Activated naive CD4-positive, alpha-beta T cell treated with anti-CD3 and anti-CD28 coated beads for 36 hours (primary cell): Measurements from ENCODE around the gene PNMA6E. TPM values are rescaled to one million over a fixed set of nuclear protein-coding genes. Genes with fewer than 3 reads are reported as not detected.
A peak's percentile ranks its signal among the peaks of the same experiment; 100 is the strongest.

ENCODE experiments used
- CTCF ChIA-PET: fragments of 350-600 bp; sonication (Branson Sonifier 250); formaldehyde crosslinking; loops from one replicate; lab custom pipeline; 2021; ENCODE audit warnings: antibody characterized with exemption; lab: Charles Lee
- DNase-seq: peaks from one replicate; pipeline ENCODE4 v3.0.0-alpha.2; 2020
- H3K27ac Mint-ChIP-seq: one replicate; pipeline ENCODE4 v1.8.0; 2021; ENCODE audit warnings: mild to moderate bottlenecking, mixed read lengths
- H3K27me3 Mint-ChIP-seq: one replicate; pipeline ENCODE4 v1.8.0; 2021; ENCODE audit warnings: low read depth, mixed read lengths
- H3K36me3 Mint-ChIP-seq: one replicate; pipeline ENCODE4 v1.8.0; 2021; ENCODE audit warnings: low read depth, mixed read lengths
- H3K4me1 Mint-ChIP-seq: one replicate; pipeline ENCODE4 v1.8.0; 2021; ENCODE audit warnings: low read depth, mixed read lengths
- H3K4me3 Mint-ChIP-seq: one replicate; pipeline ENCODE4 v1.8.0; 2021; ENCODE audit warnings: mild to moderate bottlenecking, moderate library complexity, mixed read lengths
- H3K9me3 Mint-ChIP-seq: one replicate; pipeline ENCODE4 v1.8.0; 2021; ENCODE audit warnings: mixed read lengths
- intact Hi-C: fragments of 100-400 bp; cut with micrococcal nuclease; formaldehyde crosslinking; loops from one replicate; pipeline ENCODE4 v1.15.1; 2023
- total RNA-seq, 2 experiments: library from RNA; stranded (reverse); gene quantifications; one replicate each; pipeline ENCODE4 v1.2.3, GENCODE V29; 2021

PNMA6E gene
- total RNA-seq, 2 experiments from 2014 or later: not detected

DNA sequence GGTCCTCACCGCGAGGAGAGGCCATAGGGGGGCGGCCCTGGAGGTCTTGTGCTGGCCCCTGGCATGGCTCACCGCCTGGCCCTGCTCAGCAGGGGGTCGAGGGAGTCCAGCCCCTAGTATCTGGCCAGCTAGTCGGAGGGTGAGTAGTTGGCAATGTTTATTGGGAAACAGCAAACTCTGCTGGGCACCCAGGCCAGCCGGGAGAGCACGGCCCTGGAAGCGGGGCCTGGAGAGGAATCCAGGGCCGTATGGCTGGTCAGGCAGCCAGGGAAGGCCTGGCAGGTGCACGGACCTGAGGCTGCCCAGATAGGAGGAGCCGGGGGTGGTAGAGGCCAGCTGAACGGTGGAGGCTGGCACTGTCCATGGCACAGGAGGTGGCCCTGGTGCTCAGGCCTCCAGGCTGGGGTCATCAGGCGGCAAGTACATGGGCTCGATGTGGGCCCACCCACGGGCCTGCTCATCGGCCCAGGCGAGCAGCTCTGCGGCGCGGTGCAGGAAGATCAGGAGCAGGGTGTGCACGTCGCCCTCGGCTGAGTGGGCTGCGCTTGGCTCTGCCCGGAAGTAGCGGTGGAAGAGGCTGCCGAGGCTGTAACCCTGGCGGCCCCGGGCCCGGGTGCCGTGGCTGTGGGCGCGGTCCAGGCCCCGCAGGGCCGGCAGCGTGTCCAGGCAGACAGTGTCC lies 43.3 kb upstream of the PNMA6E start:
- Mint-ChIP-seq H3K27me3 (no peaks in the 10 kb centered on the region), H3K36me3 (no peaks in the 10 kb centered on the region), H3K27ac (no peak overlapping the region), H3K4me1 (no peaks in the 10 kb centered on the region), H3K9me3 (no peaks in the 10 kb centered on the region), H3K4me3 (no peak overlapping the region)
- DNase-seq: no peak
- intact Hi-C loops: no loop called here
- CTCF ChIA-PET: no interaction called here

DNA sequence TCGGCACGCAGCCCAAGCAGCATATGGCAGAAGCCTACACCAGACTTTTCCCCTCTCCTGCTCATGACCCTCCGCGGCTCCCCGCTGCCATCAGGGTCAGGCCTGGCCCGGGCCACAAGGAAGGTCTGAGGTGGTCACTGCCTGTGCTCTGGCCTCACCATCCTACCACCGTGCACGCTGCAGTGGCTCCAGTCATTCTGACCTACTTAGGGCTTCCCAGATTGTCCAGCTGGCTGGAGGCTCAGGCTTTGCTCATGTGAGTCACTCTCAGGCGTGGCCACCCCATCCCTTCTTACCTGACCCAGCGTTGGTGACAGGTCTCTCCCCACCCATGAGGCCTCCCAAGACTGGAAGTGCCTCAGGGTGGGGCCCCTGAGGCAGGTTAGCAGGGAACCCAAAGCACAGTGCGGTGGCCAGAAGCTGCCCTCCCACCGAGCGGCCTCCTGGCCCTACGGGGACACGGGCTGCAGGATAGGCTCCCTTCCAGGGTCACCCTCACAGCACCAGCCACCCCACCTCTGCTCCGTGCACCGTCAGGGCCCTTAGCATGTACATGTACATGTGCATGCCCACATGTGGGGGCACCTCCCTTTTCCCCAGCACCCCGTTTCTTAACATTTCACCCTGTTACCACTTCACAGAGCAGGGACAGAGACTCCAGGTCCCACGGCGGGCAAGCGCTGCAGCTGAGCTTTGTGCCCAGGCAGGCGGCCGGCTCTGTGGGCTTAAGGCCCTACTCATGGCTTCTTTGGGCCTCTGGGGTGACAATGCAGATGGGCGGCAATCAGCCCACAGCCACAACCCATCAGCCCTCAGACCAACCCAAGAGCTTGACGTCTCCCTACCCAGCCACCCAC lies 42.6 kb upstream of the PNMA6E start:
- no peaks in the 10 kb centered on the region for H3K27me3 Mint-ChIP-seq
- H3K27ac Mint-ChIP-seq: no peak overlapping the region
- no peak overlapping the region for H3K4me3 Mint-ChIP-seq
- H3K36me3 Mint-ChIP-seq: no peaks in the 10 kb centered on the region
- CTCF ChIA-PET: no interaction called here
- intact Hi-C loops: no loop called here
- DNase-seq: no peak
- H3K9me3 Mint-ChIP-seq: no peaks in the 10 kb centered on the region
- H3K4me1 Mint-ChIP-seq: no peaks in the 10 kb centered on the region

DNA sequence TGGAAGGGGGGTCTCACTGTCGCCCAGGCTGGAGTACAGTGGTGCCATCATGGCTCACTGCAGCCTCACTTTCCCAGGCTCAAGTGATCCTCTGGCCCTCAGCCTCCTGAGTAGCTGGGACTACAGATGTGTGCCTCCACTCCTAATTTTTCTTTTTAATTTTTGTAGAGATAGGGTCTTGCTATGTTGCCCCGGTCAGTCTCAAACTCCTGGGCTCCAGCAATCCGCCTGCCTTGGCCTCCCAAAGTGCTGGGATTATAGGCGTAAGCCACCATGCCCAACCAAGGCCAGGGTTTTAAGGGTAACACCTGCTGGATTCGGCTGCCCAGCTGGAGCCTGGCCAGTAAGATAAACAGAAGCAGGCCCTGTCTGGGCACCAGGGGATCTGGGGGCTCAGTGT lies 41.3 kb upstream of the PNMA6E start:
- Mint-ChIP-seq H3K9me3 (no peaks in the 10 kb centered on the region), H3K27ac (no peak overlapping the region), H3K27me3 (no peaks in the 10 kb centered on the region), H3K4me3 (no peak overlapping the region), H3K4me1 (no peaks in the 10 kb centered on the region), H3K36me3 (no peaks in the 10 kb centered on the region)
- no peak for DNase-seq
- intact Hi-C loops: no loop called here
- CTCF ChIA-PET: no interaction called here

DNA sequence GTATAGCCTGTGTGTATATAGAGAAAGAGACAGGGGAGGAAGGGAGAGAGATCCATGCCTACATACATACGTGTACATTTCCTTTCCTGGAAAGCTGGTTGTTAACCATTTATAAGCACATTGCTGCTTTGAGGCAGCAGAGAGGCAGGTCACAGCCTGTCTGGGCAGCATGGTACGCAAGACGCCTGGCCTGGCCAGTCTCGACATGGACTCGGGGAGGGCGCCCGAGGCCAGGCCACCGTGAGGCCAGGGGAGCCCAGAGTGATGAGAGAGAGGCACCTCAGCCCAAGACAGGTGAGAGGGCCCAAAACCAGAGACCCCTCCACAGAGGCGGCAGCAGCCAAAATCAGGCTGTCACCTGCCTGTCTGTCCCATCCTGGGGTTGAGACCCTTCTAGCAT lies 40.8 kb upstream of the PNMA6E start:
- H3K4me3 Mint-ChIP-seq: no peak overlapping the region
- H3K27ac Mint-ChIP-seq: no peak overlapping the region
- DNase-seq: no peak
- no peaks in the 10 kb centered on the region for H3K27me3 Mint-ChIP-seq
- H3K4me1 Mint-ChIP-seq: no peaks in the 10 kb centered on the region
- CTCF ChIA-PET: no interaction called here
- H3K36me3 Mint-ChIP-seq: no peaks in the 10 kb centered on the region
- intact Hi-C loops: no loop called here
- no peaks in the 10 kb centered on the region for H3K9me3 Mint-ChIP-seq

DNA sequence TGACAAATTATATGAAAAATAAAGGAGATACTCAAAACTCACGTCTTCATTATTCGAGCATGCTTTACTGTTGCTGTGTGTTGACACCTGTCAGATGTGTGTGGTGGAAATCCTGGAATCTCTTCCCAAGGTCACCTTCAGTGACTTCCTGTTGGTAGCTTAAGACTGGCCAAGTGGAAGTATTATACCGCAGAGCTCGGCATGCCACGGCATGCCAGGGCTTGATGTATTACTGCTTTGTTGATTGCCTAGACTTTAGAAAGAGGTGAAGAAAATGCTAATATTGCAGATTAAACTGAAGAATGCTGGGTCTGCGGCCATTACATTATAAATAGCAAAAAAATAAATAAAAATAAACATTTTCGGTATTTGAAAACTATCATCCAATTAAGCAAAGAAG lies 40.1 kb upstream of the PNMA6E start:
- CTCF ChIA-PET: no interaction called here
- H3K27me3 Mint-ChIP-seq: no peaks in the 10 kb centered on the region
- DNase-seq: no peak

DNA sequence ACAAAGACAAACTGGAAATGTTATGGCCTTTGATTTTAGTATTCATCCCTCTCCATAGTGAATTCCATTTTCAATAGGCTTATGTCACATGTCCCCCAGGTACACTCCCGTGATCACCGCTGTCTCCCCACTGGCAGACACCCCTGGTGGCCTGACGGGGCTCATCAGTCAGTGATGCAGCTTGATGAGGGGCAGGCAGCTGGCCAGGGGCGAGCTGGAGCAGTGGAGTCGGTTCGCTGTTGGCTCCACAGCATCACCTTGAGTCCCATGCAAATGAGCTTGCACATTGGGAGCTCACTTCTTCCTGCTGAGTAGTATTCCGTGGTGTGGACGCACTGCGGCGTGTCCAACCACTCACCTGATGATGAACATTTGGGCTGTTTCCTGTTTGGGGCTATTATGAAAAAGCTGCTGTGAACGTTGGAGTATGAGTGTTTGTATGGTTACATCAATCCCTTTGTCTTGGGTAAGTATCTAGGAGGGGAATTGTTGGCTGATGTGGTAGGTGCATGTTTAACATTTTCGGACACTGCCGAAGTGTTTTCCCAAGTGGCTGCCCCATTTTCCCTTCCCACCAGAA lies 39.5 kb upstream of the PNMA6E start:
- intact Hi-C loops: no loop called here
- CTCF ChIA-PET: no interaction called here

More for the DNA sequence above, 40.1 kb upstream of the PNMA6E start:
- Mint-ChIP-seq H3K4me1 (no peaks in the 10 kb centered on the region), H3K27ac (no peak overlapping the region), H3K4me3 (no peak overlapping the region), H3K9me3 (no peaks in the 10 kb centered on the region), H3K36me3 (no peaks in the 10 kb centered on the region)
- intact Hi-C loops: no loop called here

DNA sequence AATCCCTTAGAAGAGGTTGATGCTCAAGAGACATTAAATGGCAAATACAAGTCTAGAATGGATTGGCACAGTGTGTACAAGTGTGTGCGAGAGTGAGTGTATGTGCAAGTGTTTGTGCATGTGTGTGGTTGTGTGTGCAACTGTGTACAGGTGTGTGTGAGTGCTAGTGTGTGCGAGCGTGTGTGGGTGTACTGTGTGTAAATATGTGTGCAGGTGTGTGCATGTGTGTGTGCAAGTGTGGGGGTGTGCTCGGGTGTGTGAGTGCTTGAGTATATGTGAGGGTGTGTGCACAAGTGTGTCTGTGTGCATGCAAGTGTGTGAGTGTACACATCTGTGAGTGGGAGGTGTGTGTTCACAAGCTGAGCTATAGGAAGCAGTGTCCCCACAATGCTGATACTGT lies 38.8 kb upstream of the PNMA6E start:
- H3K4me1 Mint-ChIP-seq: no peaks in the 10 kb centered on the region
- CTCF ChIA-PET: no interaction called here
- intact Hi-C loops: loop anchor here (10.0 kb wide), 1 partner anchor 405 kb away; no protein-coding TSS in a partner anchor
- no peak overlapping the region for H3K4me3 Mint-ChIP-seq
- no peaks in the 10 kb centered on the region for H3K9me3 Mint-ChIP-seq
- H3K36me3 Mint-ChIP-seq: no peaks in the 10 kb centered on the region
- no peak for DNase-seq
- no peak overlapping the region for H3K27ac Mint-ChIP-seq
- no peaks in the 10 kb centered on the region for H3K27me3 Mint-ChIP-seq

More for the DNA sequence above, 39.5 kb upstream of the PNMA6E start:
- no peaks in the 10 kb centered on the region for H3K36me3 Mint-ChIP-seq
- no peaks in the 10 kb centered on the region for H3K4me1 Mint-ChIP-seq
- no peak overlapping the region for H3K4me3 Mint-ChIP-seq
- H3K27me3 Mint-ChIP-seq: no peaks in the 10 kb centered on the region
- H3K27ac Mint-ChIP-seq: no peak overlapping the region
- H3K9me3 Mint-ChIP-seq: no peaks in the 10 kb centered on the region
- no peak for DNase-seq

DNA sequence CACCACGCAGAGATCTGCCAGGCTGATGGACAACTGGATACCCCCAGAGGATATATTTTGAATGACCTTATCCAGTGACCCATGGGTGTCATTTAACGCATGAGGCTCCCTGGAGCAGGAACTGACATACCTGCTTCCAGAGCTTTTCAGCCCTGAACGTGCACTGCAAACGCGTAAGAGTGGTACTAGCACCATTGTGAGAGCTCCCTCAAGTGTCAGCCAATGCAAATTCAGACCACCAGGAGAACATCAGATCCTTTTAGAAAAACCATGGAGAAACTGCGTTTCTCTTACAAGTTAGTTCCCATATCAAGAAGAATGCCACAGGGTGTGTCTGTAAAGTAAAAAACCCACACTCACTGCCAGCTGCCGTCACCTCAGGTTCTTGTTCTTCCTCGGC lies 37.4 kb upstream of the PNMA6E start:
- no peak overlapping the region for H3K4me3 Mint-ChIP-seq
- intact Hi-C loops: loop anchor here (1.0 to 10.0 kb wide), 2 partner anchors 404 to 496 kb away; no protein-coding TSS in a partner anchor
- H3K4me1 Mint-ChIP-seq: no peaks in the 10 kb centered on the region
- H3K36me3 Mint-ChIP-seq: no peaks in the 10 kb centered on the region
- H3K27me3 Mint-ChIP-seq: no peaks in the 10 kb centered on the region
- peak; percentile 23 for DNase-seq
- CTCF ChIA-PET: interaction anchor here (0.6 kb wide), 1 partner anchor 71 kb away, joined by 3 read pairs; no protein-coding TSS in a partner anchor
- H3K27ac Mint-ChIP-seq: no peak overlapping the region
- no peaks in the 10 kb centered on the region for H3K9me3 Mint-ChIP-seq

DNA sequence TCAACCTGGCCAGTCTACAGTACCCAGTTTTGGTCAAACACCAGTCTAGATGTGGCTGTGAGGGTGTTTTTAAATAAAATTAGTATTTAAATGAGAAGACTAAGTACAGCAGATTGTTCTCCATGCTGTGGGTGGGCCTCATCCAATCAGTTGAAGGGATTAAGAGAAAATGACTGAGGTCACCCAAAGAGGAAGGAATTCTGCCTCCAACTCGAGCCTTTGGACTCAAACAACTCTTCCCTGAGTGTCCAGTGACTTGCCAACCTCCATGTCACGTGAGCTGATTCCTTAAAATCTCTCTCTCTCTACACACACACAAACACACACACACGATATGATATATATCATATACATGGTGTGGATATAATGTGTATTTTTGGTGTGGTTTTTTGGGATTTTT lies 34.7 kb upstream of the PNMA6E start:
- no peak for DNase-seq
- H3K4me1 Mint-ChIP-seq: no peaks in the 10 kb centered on the region
- H3K4me3 Mint-ChIP-seq: no peak overlapping the region
- H3K9me3 Mint-ChIP-seq: no peaks in the 10 kb centered on the region
- intact Hi-C loops: loop anchor here (10.0 kb wide), 1 partner anchor 401 kb away; no protein-coding TSS in a partner anchor
- H3K27me3 Mint-ChIP-seq: no peaks in the 10 kb centered on the region
- H3K36me3 Mint-ChIP-seq: no peaks in the 10 kb centered on the region
- CTCF ChIA-PET: no interaction called here
- no peak overlapping the region for H3K27ac Mint-ChIP-seq

DNA sequence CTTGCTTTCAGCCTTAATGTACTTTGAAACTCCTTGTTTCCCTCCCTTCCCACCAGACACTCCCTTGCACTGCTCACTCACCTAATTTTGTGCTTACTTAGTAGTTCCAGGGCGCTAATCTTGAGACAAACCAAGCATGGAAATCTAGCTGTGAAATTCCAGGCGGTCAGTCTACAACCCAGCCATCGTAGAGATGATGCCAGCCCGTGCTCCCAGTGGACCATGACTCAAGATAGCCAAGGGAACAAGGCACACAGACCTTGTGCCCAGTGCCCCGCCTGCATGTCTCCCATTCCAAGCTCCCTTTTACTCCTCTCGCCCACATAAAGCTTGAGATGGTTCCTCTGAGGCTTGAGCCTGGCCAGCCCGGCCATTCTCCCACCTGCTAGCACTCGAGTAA lies 33.7 kb upstream of the PNMA6E start:
- no peak for DNase-seq
- Mint-ChIP-seq H3K4me3 (no peak overlapping the region), H3K27me3 (peaks cover 2% of the 10 kb centered on the region), H3K9me3 (no peaks in the 10 kb centered on the region), H3K27ac (no peak overlapping the region), H3K36me3 (no peaks in the 10 kb centered on the region), H3K4me1 (no peaks in the 10 kb centered on the region)
- intact Hi-C loops: loop anchor here (10.0 kb wide), 1 partner anchor 400 kb away; no protein-coding TSS in a partner anchor
- CTCF ChIA-PET: no interaction called here

DNA sequence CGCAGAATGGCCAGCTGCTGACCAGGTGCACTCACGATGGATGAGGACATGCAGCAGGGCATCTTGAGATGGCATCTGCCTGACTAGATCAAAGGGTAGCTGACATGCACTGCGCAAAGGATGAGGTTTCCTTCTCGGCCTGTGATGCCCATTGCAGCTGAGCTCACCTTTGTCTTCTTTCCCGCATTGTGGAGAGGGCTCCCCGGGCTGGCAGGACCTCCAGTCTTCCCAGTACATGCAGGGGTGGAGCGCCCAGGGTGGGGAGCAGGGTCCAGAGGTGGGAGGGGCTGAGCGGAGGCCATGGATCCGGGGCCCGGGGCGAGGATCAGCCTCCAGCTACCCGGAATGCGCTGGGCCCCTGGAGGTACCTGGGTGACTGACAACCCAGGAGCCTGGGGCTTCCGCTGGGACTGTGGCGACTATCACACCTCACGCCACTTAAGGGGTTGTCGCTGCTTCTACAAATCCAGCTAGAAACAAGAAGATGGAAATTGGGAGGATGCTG lies 32.7 kb upstream of the PNMA6E start:
- no peaks in the 10 kb centered on the region for H3K36me3 Mint-ChIP-seq
- peaks cover 2% of the 10 kb centered on the region for H3K27me3 Mint-ChIP-seq
- no peak for DNase-seq
- H3K4me3 Mint-ChIP-seq: no peak overlapping the region
- H3K4me1 Mint-ChIP-seq: no peaks in the 10 kb centered on the region
- no peak overlapping the region for H3K27ac Mint-ChIP-seq
- intact Hi-C loops: loop anchor here (10.0 kb wide), 1 partner anchor 399 kb away; no protein-coding TSS in a partner anchor
- no peaks in the 10 kb centered on the region for H3K9me3 Mint-ChIP-seq
- CTCF ChIA-PET: no interaction called here

DNA sequence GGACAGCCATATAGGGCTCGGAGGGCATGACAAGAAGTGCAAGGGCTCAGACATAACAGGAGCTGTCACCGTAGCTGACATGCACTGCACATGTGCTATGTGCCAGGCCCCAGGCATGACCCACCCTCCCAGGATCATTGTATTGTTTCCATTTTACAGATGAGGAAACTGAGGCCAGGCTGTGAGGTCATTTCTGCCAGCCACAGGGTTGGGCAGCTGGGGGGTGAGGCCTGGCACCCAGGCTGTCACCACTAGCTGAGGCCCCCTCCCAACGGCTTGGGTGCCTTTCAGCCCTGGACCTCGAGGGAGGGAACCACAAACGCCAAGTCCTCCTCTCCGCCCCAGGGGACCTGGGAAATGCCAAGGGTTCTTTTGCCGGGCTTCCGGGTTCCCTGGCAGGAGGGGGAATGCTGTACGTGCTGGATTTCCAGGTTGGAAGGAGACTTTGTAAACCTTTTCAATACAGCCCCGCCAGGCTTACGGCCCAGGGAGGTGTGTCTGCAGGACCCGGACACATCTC lies 32.1 kb upstream of the PNMA6E start:
- H3K27ac Mint-ChIP-seq: no peak overlapping the region
- H3K4me1 Mint-ChIP-seq: no peaks in the 10 kb centered on the region
- DNase-seq: no peak
- no peak overlapping the region for H3K4me3 Mint-ChIP-seq
- H3K36me3 Mint-ChIP-seq: no peaks in the 10 kb centered on the region
- intact Hi-C loops: loop anchor here (10.0 kb wide), 1 partner anchor 398 kb away; no protein-coding TSS in a partner anchor
- CTCF ChIA-PET: no interaction called here
- no peaks in the 10 kb centered on the region for H3K9me3 Mint-ChIP-seq
- peaks cover 2% of the 10 kb centered on the region for H3K27me3 Mint-ChIP-seq
